Transverse colon (tissue), 4 donors: Measurements from ENCODE around the gene YWHAQ.

Source experiments
- POLR2A ChIP-seq: fragments of 450-650 bp; IDR thresholded peaks from one replicate; pipeline ENCODE4 v1.6.1; 2016; ENCODE audit warnings: antibody characterized with exemption, mild to moderate bottlenecking, moderate library complexity
- POLR2AphosphoS5 ChIP-seq, 3 donors: sonication (generic); formaldehyde crosslinking; IDR thresholded peaks; one replicate each; pipeline ENCODE4 v1.6.1; 2016; ENCODE audit warnings: antibody characterized with exemption in 3 of 3
- TF ChIP-seq, protein P1 (sequence below), 5 experiments: fragments of 200-600 bp in 3 of 5; fragments of 450-650 bp in 2 of 5; sonication (generic) in 3 of 5; IDR thresholded peaks; 1 replicate in 2 of 5; 2 replicates in 3 of 5; pipeline ENCODE4 v1.5.1; 2016 to 2017; ENCODE audit warnings: antibody characterized with exemption in 5 of 5, inconsistent platforms in 3 of 5, mild to moderate bottlenecking in 2 of 5, moderate library complexity in 1 of 5

GRCh38 chr2:9650119-9650821, 19.5 kb upstream of the YWHAQ start:
- TF ChIP-seq, protein P1, sequence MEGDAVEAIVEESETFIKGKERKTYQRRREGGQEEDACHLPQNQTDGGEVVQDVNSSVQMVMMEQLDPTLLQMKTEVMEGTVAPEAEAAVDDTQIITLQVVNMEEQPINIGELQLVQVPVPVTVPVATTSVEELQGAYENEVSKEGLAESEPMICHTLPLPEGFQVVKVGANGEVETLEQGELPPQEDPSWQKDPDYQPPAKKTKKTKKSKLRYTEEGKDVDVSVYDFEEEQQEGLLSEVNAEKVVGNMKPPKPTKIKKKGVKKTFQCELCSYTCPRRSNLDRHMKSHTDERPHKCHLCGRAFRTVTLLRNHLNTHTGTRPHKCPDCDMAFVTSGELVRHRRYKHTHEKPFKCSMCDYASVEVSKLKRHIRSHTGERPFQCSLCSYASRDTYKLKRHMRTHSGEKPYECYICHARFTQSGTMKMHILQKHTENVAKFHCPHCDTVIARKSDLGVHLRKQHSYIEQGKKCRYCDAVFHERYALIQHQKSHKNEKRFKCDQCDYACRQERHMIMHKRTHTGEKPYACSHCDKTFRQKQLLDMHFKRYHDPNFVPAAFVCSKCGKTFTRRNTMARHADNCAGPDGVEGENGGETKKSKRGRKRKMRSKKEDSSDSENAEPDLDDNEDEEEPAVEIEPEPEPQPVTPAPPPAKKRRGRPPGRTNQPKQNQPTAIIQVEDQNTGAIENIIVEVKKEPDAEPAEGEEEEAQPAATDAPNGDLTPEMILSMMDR (IDR thresholded peaks at IDR 0.05): no peak
- TF ChIP-seq POLR2AphosphoS5 (IDR thresholded peaks at IDR 0.05) (no peak), POLR2A (no peak)
